ENCODE data around the gene BMF.

- TF ChIP-seq POLR2AphosphoS5 (IDR thresholded peaks at IDR 0.05) (no peak), POLR2A (IDR thresholded peaks at IDR 0.05; ENCODE audit: low read depth) (no peak)
Observed at GRCh38 chr15:40095371-40096093, 13.1 kb downstream of the BMF start.
